Measurements from ENCODE around the gene F5. TPM values are rescaled to one million over a fixed set of nuclear protein-coding genes. Genes with fewer than 3 reads are reported as not detected.
A peak's percentile ranks its signal among the peaks of the same experiment; 100 is the strongest.

F5 gene
- total and polyA plus RNA-seq, 9 of the 15 experiments (the other 6 are each of a cell fraction or from before 2014, with no cell fraction given): 0.03 to 0.13 TPM; not detected in 7

GRCh38 chr1:169485431-169486280, 100.6 kb downstream of the F5 start, which contains the start of gene SLC19A2 (continued):
- TF ChIP-seq USF2 (CRISPR knock-in tag; IDR thresholded peaks at IDR 0.05) (peak; percentile 57), ZNF445 (CRISPR knock-in tag; IDR thresholded peaks at IDR 0.05; ENCODE audit: low read depth) (no peak), ZBED1 (IDR thresholded peaks at IDR 0.05) (0 out of 2 replicates have a peak, but pooled peaks have one; percentile 69), MYBL2 (IDR thresholded peaks at IDR 0.05; ENCODE audit: low read depth) (no peak), MYBL2 (CRISPR knock-in tag; IDR thresholded peaks at IDR 0.05; ENCODE audit: borderline replicate concordance) (no peak), TEAD4 (IDR thresholded peaks at IDR 0.05; ENCODE audit: low read length) (peak; percentile 50; the same call in 1 of the 2 replicates), TEAD4 (CRISPR knock-in tag; IDR thresholded peaks at IDR 0.05; ENCODE audit: borderline replicate concordance) (0 out of 2 replicates have a peak, but pooled peaks have one; percentile 65), CBFA2T2 (conservative IDR thresholded peaks at IDR 0.05) (no peak), ZNF239 (CRISPR knock-in tag; IDR thresholded peaks at IDR 0.05) (no peak), MCM2 (IDR thresholded peaks at IDR 0.05; ENCODE audit: low read depth) (no peak), ZBTB34 (CRISPR knock-in tag; IDR thresholded peaks at IDR 0.05) (no peak), KDM5B (IDR thresholded peaks at IDR 0.05; ENCODE audit: insufficient replicate concordance, low read depth, low read length) (peak; percentile 91), DMBX1 (CRISPR knock-in tag; IDR thresholded peaks at IDR 0.05; ENCODE audit: borderline replicate concordance) (no peak), HBP1 (CRISPR knock-in tag; IDR thresholded peaks at IDR 0.05) (no peak), ELF1 (tag; IDR thresholded peaks at IDR 0.05) (no peak)
- TF ChIP-seq, protein P1, sequence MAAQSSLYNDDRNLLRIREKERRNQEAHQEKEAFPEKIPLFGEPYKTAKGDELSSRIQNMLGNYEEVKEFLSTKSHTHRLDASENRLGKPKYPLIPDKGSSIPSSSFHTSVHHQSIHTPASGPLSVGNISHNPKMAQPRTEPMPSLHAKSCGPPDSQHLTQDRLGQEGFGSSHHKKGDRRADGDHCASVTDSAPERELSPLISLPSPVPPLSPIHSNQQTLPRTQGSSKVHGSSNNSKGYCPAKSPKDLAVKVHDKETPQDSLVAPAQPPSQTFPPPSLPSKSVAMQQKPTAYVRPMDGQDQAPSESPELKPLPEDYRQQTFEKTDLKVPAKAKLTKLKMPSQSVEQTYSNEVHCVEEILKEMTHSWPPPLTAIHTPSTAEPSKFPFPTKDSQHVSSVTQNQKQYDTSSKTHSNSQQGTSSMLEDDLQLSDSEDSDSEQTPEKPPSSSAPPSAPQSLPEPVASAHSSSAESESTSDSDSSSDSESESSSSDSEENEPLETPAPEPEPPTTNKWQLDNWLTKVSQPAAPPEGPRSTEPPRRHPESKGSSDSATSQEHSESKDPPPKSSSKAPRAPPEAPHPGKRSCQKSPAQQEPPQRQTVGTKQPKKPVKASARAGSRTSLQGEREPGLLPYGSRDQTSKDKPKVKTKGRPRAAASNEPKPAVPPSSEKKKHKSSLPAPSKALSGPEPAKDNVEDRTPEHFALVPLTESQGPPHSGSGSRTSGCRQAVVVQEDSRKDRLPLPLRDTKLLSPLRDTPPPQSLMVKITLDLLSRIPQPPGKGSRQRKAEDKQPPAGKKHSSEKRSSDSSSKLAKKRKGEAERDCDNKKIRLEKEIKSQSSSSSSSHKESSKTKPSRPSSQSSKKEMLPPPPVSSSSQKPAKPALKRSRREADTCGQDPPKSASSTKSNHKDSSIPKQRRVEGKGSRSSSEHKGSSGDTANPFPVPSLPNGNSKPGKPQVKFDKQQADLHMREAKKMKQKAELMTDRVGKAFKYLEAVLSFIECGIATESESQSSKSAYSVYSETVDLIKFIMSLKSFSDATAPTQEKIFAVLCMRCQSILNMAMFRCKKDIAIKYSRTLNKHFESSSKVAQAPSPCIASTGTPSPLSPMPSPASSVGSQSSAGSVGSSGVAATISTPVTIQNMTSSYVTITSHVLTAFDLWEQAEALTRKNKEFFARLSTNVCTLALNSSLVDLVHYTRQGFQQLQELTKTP (IDR thresholded peaks at IDR 0.05; ENCODE audit: low read depth in 1 of 2, partially characterized antibody in 2 of 2): peak in 1 of 2 experiments; percentile 2
- TF ChIP-seq, protein P2, sequence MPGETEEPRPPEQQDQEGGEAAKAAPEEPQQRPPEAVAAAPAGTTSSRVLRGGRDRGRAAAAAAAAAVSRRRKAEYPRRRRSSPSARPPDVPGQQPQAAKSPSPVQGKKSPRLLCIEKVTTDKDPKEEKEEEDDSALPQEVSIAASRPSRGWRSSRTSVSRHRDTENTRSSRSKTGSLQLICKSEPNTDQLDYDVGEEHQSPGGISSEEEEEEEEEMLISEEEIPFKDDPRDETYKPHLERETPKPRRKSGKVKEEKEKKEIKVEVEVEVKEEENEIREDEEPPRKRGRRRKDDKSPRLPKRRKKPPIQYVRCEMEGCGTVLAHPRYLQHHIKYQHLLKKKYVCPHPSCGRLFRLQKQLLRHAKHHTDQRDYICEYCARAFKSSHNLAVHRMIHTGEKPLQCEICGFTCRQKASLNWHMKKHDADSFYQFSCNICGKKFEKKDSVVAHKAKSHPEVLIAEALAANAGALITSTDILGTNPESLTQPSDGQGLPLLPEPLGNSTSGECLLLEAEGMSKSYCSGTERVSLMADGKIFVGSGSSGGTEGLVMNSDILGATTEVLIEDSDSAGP (CRISPR knock-in tag; IDR thresholded peaks at IDR 0.05): no peak
